Karpas-422 (cell line): ENCODE results near the gene DAG1. TPM values are rescaled to one million over a fixed set of nuclear protein-coding genes. Genes with fewer than 3 reads are reported as not detected.

Source experiments
- DNase-seq: peaks from one replicate; pipeline ENCODE4 v3.0.0-alpha.2; 2015
- H2AFZ ChIP-seq: fragments of 200-600 bp; sonication (generic); 2 replicates; pipeline ENCODE4 v1.6.1; 2014; ENCODE audit warnings: antibody characterized with exemption, low read length, mixed read lengths
- H3K27ac ChIP-seq: fragments of 200-600 bp; sonication (generic); 2 replicates; pipeline ENCODE4 v1.5.1; 2014; ENCODE audit warnings: mild to moderate bottlenecking, low read length, moderate library complexity
- H3K27me3 ChIP-seq: fragments of 200-600 bp; sonication (generic); 2 replicates; pipeline ENCODE4 v1.6.1; 2014; ENCODE audit warnings: low read length, mixed read lengths
- H3K36me3 ChIP-seq: fragments of 200-600 bp; sonication (generic); 2 replicates; pipeline ENCODE4 v1.6.1; 2014; ENCODE audit warnings: low read length, mixed read lengths; ENCODE audit not compliant: insufficient read depth
- H3K4me1 ChIP-seq: fragments of 200-600 bp; sonication (generic); 2 replicates; pipeline ENCODE4 v1.6.1; 2014; ENCODE audit warnings: mild to moderate bottlenecking, low read length, mixed read lengths
- H3K4me2 ChIP-seq: fragments of 200-600 bp; sonication (generic); 2 replicates; pipeline ENCODE4 v1.6.1; 2014; ENCODE audit warnings: low read length, low read depth, mild to moderate bottlenecking; ENCODE audit not compliant: poor library complexity, severe bottlenecking
- H3K4me3 ChIP-seq: fragments of 200-600 bp; sonication (generic); 2 replicates; pipeline ENCODE4 v1.5.1; 2014; ENCODE audit warnings: mild to moderate bottlenecking, antibody characterized with exemption, low read length, mixed read lengths
- H3K79me2 ChIP-seq: fragments of 200-600 bp; sonication (generic); 2 replicates; pipeline ENCODE4 v1.6.1; 2014; ENCODE audit warnings: mild to moderate bottlenecking, low read length, mixed read lengths
- H3K9ac ChIP-seq: fragments of 200-600 bp; sonication (generic); 2 replicates; pipeline ENCODE4 v1.6.0; 2014; ENCODE audit warnings: low read length
- H3K9me2 ChIP-seq: fragments of 200-600 bp; sonication (generic), shearing (Covaris generic); replicated peaks from 2 replicates; pipeline ENCODE4 v1.6.0; 2014; ENCODE audit warnings: mild to moderate bottlenecking, low read length, moderate library complexity; ENCODE audit not compliant: insufficient read depth
- H3K9me3 ChIP-seq: fragments of 300-700, 200-600 bp; sonication (generic); 2 replicates; pipeline ENCODE4 v1.6.1; 2014; ENCODE audit warnings: low read length, mixed read lengths
- H4K20me1 ChIP-seq: fragments of 200-600 bp; sonication (generic); 2 replicates; pipeline ENCODE4 v1.6.1; 2014; ENCODE audit warnings: mild to moderate bottlenecking, antibody characterized with exemption, low read length, low read depth; ENCODE audit not compliant: insufficient read depth
- total RNA-seq: library from RNA; depleted of rRNA; stranded (reverse); fragments of >200 nt; shearing (Covaris generic); gene quantifications from 2 replicates; pipeline ENCODE4 v1.2.3, GENCODE V29; 2014; ENCODE audit warnings: low replicate concordance

Gene DAG1
- total RNA-seq, 1 experiment from 2014 or later: 11.3 TPM

- Histone ChIP-seq H3K4me1 (peaks cover 2% of the 10 kb centered on the region; the same call in 1 of the 2 replicates), H3K27me3 (no peaks in the 10 kb centered on the region), H3K9me3 (no peaks in the 10 kb centered on the region), H3K4me3 (no peak overlapping the region), H2AFZ (no peak overlapping the region), H3K4me2 (no peak overlapping the region), H3K36me3 (no peaks in the 10 kb centered on the region), H3K27ac (no peak overlapping the region), H3K9me2 (no peaks in the 10 kb centered on the region), H3K9ac (no peak overlapping the region), H4K20me1 (no peaks in the 10 kb centered on the region), H3K79me2 (no peaks in the 10 kb centered on the region)
- no peak for DNase-seq
Measured at GRCh38 chr3:49453621-49454020, 16.4 kb upstream of the DAG1 start.

- no peaks in the 10 kb centered on the region for H3K4me1 ChIP-seq
- no peak overlapping the region for H2AFZ ChIP-seq
- no peaks in the 10 kb centered on the region for H3K79me2 ChIP-seq
- H4K20me1 ChIP-seq: no peaks in the 10 kb centered on the region
- peak; percentile 57 for DNase-seq
- H3K4me2 ChIP-seq: no peak overlapping the region
- no peaks in the 10 kb centered on the region for H3K27me3 ChIP-seq
- no peaks in the 10 kb centered on the region for H3K9me3 ChIP-seq
- H3K9ac ChIP-seq: no peak overlapping the region
- H3K36me3 ChIP-seq: no peaks in the 10 kb centered on the region
- no peaks in the 10 kb centered on the region for H3K9me2 ChIP-seq
- H3K4me3 ChIP-seq: no peak overlapping the region
- no peak overlapping the region for H3K27ac ChIP-seq
Measured at GRCh38 chr3:49454458-49454857, 15.6 kb upstream of the DAG1 start.

GRCh38 chr3:49454898-49455681 is 15.0 kb upstream of the DAG1 start:
- no peaks in the 10 kb centered on the region for H3K79me2 ChIP-seq
- no peak for DNase-seq
- no peaks in the 10 kb centered on the region for H3K9me3 ChIP-seq
- no peak overlapping the region for H3K27ac ChIP-seq
- no peak overlapping the region for H3K9ac ChIP-seq
- H3K9me2 ChIP-seq: no peaks in the 10 kb centered on the region
- H3K4me1 ChIP-seq: no peaks in the 10 kb centered on the region
- H3K4me2 ChIP-seq: no peak overlapping the region
- H3K36me3 ChIP-seq: no peaks in the 10 kb centered on the region
- H2AFZ ChIP-seq: no peak overlapping the region
- H3K4me3 ChIP-seq: no peak overlapping the region
- H4K20me1 ChIP-seq: no peaks in the 10 kb centered on the region
- no peaks in the 10 kb centered on the region for H3K27me3 ChIP-seq

- no peak overlapping the region for H3K4me3 ChIP-seq
- no peak overlapping the region for H2AFZ ChIP-seq
- H3K27me3 ChIP-seq: no peaks in the 10 kb centered on the region
- H3K9ac ChIP-seq: no peak overlapping the region
- DNase-seq: no peak
- no peaks in the 10 kb centered on the region for H3K9me3 ChIP-seq
- H3K27ac ChIP-seq: no peak overlapping the region
- H3K9me2 ChIP-seq: no peaks in the 10 kb centered on the region
- H4K20me1 ChIP-seq: no peaks in the 10 kb centered on the region
- H3K79me2 ChIP-seq: no peaks in the 10 kb centered on the region
- no peaks in the 10 kb centered on the region for H3K4me1 ChIP-seq
- H3K36me3 ChIP-seq: no peaks in the 10 kb centered on the region
- H3K4me2 ChIP-seq: no peak overlapping the region
Measured at GRCh38 chr3:49456466-49456865, 13.6 kb upstream of the DAG1 start.

- H3K9me3 ChIP-seq: no peaks in the 10 kb centered on the region
- H4K20me1 ChIP-seq: no peaks in the 10 kb centered on the region
- H3K4me1 ChIP-seq: no peaks in the 10 kb centered on the region
- no peak overlapping the region for H3K27ac ChIP-seq
- H3K79me2 ChIP-seq: no peaks in the 10 kb centered on the region
- H3K4me3 ChIP-seq: no peak overlapping the region
- no peaks in the 10 kb centered on the region for H3K27me3 ChIP-seq
- no peaks in the 10 kb centered on the region for H3K9me2 ChIP-seq
- H2AFZ ChIP-seq: no peak overlapping the region
- no peak overlapping the region for H3K4me2 ChIP-seq
- DNase-seq: no peak
- no peaks in the 10 kb centered on the region for H3K36me3 ChIP-seq
- no peak overlapping the region for H3K9ac ChIP-seq
Measured at GRCh38 chr3:49460188-49460890, 9.7 kb upstream of the DAG1 start.

GRCh38 chr3:49460956-49461355 is 9.1 kb upstream of the DAG1 start:
- no peak overlapping the region for H3K4me3 ChIP-seq
- H3K27me3 ChIP-seq: no peaks in the 10 kb centered on the region
- no peak overlapping the region for H2AFZ ChIP-seq
- no peak for DNase-seq
- H3K4me2 ChIP-seq: no peak overlapping the region
- H3K36me3 ChIP-seq: no peaks in the 10 kb centered on the region
- no peaks in the 10 kb centered on the region for H3K79me2 ChIP-seq
- H3K4me1 ChIP-seq: no peaks in the 10 kb centered on the region
- no peak overlapping the region for H3K9ac ChIP-seq
- no peaks in the 10 kb centered on the region for H3K9me3 ChIP-seq
- H4K20me1 ChIP-seq: no peaks in the 10 kb centered on the region
- no peaks in the 10 kb centered on the region for H3K9me2 ChIP-seq
- no peak overlapping the region for H3K27ac ChIP-seq

GRCh38 chr3:49461443-49462171 is 8.5 kb upstream of the DAG1 start:
- Histone ChIP-seq H2AFZ (no peak overlapping the region), H3K27me3 (no peaks in the 10 kb centered on the region), H3K4me2 (no peak overlapping the region), H3K36me3 (no peaks in the 10 kb centered on the region), H3K9me2 (no peaks in the 10 kb centered on the region), H3K27ac (no peak overlapping the region), H3K79me2 (no peaks in the 10 kb centered on the region), H3K9me3 (no peaks in the 10 kb centered on the region), H4K20me1 (no peaks in the 10 kb centered on the region), H3K9ac (no peak overlapping the region), H3K4me1 (no peaks in the 10 kb centered on the region), H3K4me3 (no peak overlapping the region)
- DNase-seq: no peak

- H4K20me1 ChIP-seq: no peaks in the 10 kb centered on the region
- H3K4me3 ChIP-seq: no peak overlapping the region
- no peak overlapping the region for H2AFZ ChIP-seq
- no peak overlapping the region for H3K4me2 ChIP-seq
- no peaks in the 10 kb centered on the region for H3K27me3 ChIP-seq
- no peaks in the 10 kb centered on the region for H3K9me2 ChIP-seq
- no peak overlapping the region for H3K27ac ChIP-seq
- H3K79me2 ChIP-seq: no peaks in the 10 kb centered on the region
- no peak overlapping the region for H3K9ac ChIP-seq
- no peaks in the 10 kb centered on the region for H3K4me1 ChIP-seq
- no peaks in the 10 kb centered on the region for H3K9me3 ChIP-seq
- DNase-seq: no peak
- no peaks in the 10 kb centered on the region for H3K36me3 ChIP-seq
Measured at GRCh38 chr3:49462222-49462621, 7.8 kb upstream of the DAG1 start.
